H1 (cell line): ENCODE measurements around the gene CLDN14.

Experiments used
- ATF3 ChIP-seq: IDR thresholded peaks from 2 replicates; pipeline ENCODE4 v1.6.1; 2011; ENCODE audit warnings: low read depth, mild to moderate bottlenecking, low read length; ENCODE audit not compliant: insufficient read depth
- CEBPB ChIP-seq: IDR thresholded peaks from 2 replicates; pipeline ENCODE4 v1.6.1; 2012; ENCODE audit warnings: low read depth, low read length
- KDM1A ChIP-seq: fragments of 200-600, 300-600 bp; sonication (generic); IDR thresholded peaks from 2 replicates; pipeline ENCODE4 v1.7.1; 2016; ENCODE audit warnings: mild to moderate bottlenecking, low read length, borderline replicate concordance
- POLR2A ChIP-seq, 2 experiments: IDR thresholded peaks; 1 replicate in 1 of 2; 2 replicates in 1 of 2; pipeline ENCODE4 v1.6.1; 2011; ENCODE audit warnings: low read depth in 2 of 2, low read length in 2 of 2, mild to moderate bottlenecking in 2 of 2; ENCODE audit errors: control extremely low read depth in 1 of 2
- TAF1 ChIP-seq: IDR thresholded peaks from 2 replicates; pipeline ENCODE4 v1.6.1; 2011; ENCODE audit warnings: mild to moderate bottlenecking, low read depth, low read length
- TEAD4 ChIP-seq: IDR thresholded peaks from 2 replicates; pipeline ENCODE4 v1.6.1; 2012; ENCODE audit warnings: low read depth, low read length, inconsistent platforms, mixed read lengths

DNA sequence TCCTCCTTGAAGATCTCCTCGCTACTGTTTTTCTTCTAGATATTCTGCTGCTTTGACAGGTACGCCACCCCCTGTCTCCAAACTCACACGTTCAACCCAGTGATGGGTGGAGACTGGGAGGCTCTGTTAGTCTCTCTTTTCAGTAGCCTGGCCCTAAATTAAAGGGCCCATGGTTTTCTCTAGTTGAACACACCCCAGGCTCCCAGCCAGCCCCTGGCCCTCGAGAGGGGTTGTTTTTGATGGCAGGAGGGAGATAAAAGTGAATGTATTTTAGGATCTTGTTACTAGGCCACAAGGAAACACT is 21.6 kb upstream of the CLDN14 start:
- TF ChIP-seq KDM1A (no peak), CEBPB (no peak), POLR2A (IDR thresholded peaks at IDR 0.05; ENCODE audit: control extremely low read depth in 1 of 2, low read depth in 2 of 2, low read length in 2 of 2) (no peak), TEAD4 (no peak), TAF1 (no peak), ATF3 (no peak)
